HG03159 (cell line): ENCODE results near the gene BRD7.

Experiments used
- ATAC-seq: cut with Tn5 transposase; IDR thresholded peaks from one replicate; pipeline ENCODE4 v1.9.1; 2021; ENCODE audit warnings: mild to moderate bottlenecking, moderate library complexity; ENCODE audit not compliant: unreplicated experiment

BRD7 gene

DNA sequence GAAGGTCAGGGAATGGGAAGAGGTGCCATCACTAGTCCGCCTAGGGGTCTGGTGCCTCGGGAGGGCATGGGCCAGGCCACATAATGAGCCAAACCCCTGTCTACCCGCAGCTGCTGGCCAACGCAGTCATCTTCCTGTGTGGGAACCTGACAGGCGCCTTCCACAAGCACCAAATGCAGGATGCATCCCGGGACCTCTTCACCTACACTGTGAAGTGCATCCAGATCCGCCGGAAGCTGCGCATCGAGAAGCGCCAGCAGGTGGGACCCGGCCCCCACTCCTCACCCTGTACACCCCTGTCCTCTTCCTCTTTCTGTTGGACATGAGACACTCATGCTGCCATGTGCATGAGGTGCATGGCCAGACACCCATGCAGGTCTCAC lies 76.2 kb downstream of the BRD7 start:
- no peak for ATAC-seq

DNA sequence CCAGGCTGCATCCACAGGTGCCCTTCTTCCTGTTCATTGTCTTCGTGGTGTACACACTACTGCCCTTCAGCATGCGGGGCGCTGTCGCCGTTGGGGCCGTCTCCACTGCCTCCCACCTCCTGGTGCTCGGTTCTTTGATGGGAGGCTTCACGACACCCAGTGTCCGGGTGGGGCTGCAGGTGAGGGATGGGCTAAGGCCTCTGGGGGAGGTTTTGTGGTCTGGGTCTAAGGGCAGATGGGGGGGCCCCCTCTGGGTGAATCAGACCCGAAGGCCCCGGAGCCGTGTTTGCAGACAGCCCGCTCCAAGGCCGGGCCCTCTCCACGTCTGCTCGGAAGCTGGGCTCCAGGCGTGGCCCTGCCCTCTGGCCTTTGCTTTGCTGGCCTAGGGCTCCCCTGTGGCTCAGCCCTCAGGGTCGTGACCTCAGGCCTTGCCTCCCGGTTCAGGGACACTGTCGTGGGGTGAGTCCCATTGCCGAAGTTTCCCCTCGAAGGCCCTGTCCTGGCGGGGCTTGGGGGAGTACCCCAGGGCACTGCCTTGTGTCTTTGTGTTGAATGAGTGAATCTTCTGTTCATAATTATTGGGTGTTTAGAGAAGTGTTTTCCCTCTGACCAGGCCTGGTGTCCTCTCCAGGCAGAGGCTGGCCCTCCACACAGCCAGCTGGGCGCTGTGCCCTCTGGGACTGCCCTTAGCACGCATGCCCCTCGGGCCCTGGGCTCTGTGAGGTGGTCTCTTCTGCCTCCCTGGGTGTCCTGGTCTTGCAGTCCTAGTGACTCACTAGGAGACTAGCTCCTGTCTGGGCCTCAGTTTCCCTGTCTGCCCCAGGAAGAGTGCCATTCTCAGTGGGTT lies 76.8 kb downstream of the BRD7 start:
- ATAC-seq, result no peak

DNA sequence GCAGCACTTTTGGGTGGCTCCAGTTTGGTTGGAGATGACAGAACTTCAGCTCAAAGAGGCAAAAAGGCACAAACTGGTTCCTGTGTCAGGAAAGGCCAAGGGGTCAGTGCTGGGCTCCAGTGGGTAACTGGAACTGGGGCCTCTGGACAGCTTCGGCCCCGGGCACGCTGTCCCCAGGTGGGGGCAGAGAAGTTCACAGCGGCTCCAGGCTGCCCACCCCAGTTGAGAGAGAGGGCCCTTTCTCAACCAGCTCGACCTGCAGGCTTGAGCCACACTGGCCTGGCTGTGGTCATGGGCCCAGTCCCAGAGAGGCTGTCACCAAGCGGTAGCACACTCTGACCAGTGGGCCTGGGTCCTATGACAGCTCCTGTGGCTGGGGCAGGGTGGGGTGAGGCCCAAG lies 77.9 kb downstream of the BRD7 start:
- no peak for ATAC-seq

DNA sequence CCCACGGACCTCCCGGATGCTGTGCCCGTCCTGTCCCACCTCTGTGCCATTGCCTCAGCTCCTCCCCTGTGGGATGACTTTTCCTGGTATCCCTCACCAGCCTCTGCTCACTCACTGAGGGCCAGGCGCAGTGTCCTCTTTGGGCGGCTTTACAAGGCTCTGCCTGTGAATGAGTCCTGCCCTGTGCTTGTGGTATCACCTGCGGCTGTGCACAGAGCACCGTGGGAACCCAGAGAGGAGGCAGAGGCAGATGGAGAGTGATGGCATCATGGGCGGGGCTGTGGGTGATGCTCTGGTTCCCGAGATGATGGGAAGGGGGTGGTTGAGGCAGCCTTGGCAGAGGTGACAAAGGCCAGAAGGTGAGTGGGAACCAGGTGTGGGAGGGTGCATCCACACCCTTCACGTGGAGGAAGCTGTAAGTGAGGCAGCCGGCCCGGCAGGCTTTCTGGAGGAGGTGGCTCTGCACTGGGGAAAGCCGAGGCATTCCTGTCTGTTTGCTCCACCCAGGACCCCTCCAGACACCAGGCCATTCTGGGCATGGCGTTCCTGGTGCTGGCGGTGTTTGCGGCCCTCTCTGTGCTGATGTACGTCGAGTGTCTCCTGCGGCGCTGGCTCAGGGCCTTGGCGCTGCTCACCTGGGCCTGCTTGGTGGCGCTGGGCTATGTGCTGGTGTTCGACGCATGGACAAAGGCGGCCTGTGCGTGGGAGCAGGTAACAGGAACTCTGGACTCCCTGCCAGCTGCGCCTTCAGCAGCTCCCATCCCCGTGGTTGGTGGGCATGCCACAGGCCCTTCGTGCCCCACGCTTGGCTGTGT lies 78.6 kb downstream of the BRD7 start:
- ATAC-seq, result no peak

DNA sequence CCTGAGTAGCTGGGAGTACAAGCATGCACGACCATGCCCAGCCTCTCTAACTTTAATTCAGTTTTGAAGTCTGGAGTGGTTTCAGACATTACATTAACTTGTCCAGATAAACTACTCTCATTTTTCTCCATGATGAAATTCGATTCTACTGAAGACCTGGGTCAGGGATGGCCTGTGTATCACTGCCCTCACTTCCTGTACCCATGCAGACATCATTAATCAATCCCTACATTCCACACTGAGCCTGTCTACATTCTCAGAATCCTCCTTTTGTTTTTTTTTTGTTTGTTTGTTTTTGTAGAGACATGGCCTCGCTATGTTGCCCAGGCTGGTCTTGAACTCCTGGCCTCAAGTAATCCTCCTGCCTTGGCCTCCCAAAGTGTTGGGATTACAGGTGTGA lies 79.9 kb downstream of the BRD7 start:
- ATAC-seq, result no peak

DNA sequence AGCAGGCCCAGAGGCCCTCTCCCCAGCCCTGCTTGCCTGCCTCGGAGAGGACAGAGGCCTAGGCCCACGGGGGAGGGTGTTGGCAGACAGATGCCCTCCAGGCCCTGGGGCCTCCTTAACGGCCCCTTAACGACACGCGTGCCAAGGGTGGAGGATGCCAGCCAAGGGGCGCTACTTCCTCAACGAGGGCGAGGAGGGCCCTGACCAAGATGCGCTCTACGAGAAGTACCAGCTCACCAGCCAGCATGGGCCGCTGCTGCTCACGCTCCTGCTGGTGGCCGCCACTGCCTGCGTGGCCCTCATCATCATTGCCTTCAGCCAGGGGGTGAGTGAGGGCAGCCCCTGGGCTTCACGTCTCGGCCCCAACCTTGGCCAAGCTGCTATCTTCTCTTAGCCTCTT lies 80.8 kb downstream of the BRD7 start:
- ATAC-seq, result no peak

DNA sequence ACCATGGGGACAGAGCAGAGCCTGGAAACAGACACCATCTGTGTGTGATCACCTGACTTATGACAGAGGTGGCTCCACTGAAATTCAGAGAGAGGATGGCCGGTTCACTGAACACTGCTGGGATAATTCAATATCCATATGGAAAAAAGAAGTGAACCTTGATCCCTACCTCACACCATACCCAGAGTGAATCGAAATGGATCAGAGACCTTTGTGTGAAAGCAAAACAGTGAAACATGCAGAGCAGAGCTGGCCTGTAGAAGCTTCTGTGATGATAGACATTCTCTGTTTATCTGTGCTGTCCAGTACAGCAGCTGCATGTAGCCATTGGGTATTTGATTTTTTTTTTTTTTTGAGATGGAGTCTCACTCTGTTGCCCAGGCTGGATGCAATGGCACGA lies 82.1 kb downstream of the BRD7 start:
- no peak for ATAC-seq

DNA sequence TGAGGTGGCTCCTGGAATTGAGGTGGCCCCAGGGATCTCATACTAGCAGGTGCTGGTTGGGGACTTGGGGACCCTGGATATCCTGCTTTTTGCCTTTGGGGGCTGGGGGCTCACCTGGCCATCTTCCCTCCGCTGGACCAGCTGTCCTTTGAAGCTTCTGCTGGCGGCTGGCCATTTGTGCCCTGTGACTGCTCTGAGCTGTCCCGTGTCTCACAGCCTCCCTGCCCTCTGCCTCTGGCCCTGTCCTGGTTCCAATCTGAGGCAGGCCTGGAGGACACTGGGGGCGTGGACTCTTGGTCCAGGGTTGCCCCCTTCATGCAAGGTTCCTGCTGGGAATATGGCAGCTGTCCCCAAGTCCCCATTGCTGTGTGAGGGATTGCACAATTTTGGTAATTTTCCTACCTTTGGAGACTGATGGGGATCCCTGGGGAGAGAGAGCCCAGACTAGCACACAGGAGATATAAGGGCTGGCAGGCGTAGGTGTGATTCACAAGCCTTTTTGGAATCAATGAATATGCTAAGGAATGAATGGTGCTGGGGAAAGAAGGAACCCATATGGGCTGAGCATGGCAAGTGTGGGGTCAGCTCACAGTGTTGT lies 83.3 kb downstream of the BRD7 start:
- no peak for ATAC-seq

DNA sequence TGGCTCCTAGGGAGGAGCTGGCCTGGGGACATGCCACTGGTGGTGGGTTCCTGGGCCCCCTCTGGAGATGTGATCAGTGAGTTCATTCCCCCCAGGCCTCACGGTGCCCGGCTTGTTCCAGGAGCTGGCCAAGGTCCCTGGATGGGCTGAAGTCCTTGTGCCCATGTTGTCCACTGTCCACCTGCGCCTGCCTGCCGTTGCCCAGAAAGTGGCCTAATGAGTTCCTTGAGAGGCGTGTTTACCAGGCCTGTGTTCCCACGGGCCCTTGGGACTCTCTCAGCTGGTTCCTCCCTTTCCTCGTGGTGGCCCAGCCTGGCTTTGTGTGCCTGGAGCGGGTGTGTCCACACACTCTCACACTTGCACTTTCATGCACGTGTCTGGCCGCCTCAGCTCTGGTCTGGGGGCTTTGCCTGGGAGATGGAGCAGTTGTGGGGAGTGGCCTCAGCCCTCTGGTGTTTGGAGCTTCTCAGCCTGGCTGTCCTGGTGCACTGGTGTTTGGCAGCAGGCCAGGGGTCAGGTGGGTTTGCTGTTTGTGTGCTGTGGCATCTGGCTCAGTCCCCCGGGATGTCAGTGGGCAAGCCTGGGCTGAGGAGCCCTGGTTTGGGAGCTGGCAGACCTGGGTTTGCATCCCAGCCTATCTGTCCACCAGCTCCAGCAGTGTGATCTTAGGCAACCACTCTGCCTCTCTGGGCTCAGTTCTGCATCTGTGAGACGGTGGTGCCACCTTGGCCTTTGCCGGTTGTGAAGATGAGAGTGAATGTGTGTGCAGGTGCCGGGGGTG lies 84.5 kb downstream of the BRD7 start:
- no peak for ATAC-seq

DNA sequence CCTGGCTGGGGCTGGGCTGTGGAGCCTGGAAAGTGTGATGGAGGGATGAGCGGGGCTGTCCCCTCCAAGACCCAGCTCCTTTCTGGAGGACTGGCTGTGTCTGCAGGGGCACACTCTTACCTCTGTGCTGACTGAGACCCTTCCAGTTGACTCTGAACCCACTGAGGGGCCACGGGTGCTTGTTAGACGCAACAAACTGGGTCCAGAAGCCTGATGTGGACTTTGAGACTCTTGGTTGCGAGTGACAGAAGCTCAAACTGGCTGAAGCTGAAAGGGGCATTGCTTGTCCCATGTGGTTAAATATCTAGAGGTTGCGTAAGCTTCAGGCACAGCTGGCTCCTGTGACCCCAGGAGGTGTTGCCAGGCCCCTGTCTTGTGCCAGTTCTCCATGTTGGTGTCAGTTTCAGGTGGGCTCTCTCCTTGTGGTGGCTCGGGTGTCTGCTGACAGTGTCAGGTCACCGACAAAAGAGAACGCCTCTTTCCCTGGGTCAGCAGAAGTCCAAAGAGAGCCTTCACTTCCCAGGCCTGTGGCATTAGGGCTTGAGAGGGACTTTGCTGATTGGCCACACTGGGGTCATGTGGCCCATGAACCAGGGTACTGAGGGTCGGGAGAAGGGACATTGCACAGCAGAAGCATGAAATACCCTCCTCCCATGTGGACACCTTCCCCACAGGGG lies 85.7 kb downstream of the BRD7 start:
- no peak for ATAC-seq

DNA sequence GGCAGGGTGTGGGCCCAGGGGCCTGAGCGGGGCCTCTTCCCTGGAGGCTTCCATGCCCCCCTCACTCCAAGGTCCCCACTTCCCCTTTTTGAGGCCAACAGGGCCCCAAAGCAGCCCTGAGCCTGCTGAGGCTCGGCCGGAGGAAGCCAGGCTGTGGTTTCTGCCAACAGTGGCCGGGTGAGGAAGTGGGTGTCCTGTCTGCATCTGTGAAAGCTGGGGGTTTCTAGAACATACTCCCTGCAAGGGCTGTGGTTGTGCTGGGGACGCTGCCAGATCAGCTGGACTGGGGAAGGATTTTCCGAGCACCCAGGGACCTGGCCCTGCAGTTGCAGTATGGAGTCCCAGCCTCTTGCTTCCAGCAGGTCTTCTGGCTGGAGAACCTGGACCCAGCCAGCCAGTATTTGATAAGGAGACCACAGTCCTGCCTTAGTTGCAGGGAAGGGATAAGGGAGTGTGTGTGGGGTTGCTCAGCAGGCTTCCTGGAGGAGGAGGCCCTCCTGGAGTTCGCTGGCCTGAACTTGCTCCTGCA lies 86.7 kb downstream of the BRD7 start:
- ATAC-seq, result peak; percentile 80

DNA sequence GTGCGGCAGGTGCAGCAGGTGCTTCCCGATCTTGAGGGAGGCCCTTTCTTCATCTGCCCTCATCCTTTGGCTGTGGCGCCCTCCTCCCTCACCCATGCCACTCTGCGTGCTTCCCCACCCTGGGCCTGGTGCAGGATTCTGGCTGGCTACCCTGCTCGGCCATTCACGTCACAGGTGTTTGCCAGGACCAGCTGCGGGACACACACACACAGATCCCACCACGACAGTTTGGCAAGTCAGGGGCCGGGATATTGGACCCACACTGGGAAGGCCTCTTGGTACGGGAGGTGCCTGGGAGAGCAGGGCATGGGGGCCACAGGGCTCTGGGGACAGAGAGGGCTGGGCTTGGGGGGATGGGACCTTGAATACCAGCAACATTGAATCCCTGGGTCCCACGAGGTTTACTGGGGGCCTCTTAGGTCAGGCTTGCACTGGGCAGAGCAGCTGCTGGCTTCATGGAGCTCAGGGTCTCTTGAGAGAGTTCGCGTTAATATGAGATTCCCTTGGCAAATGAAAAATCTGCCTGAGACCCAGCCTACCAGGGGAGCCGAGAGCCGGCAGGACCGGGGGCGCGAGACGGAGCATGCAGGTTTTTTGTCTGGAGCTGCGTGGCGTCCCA lies 87.3 kb downstream of the BRD7 start:
- no peak for ATAC-seq

DNA sequence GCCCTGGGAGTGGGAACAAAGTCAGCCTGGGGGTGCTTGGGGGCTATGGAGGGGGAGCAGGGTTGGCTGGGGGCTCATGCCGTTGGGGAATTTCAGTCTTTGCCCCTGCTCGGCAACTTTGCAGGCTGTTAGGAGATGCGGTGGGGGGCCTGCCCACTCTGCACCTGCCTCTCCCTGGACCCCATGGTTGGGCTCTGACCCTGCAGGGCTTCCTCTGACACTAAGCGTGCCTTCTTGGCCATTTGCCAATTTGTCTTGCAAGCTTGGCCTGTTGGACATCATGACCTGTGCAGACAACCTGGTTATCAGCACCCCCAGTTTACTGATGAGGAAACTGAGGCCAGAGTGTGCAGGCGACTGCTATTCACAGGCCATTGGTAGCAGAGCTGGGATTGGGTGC lies 87.9 kb downstream of the BRD7 start:
- ATAC-seq, result no peak

DNA sequence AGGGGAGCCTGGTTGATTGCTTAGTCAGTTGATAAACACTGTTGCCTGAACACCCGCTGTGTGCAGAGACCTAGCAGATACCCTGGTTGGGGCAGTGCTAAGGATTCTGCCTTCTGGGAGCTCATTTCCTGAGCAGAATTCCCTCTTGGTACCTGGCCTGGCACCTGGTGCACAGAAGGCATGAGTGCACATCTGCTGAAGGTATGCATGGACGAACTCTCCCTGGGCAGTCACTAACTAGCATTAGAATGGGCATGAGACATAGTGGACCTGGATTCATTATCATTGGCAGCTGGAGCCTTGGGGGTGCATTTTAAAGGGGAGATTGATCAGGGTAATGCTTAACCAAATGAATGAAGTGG lies 89.3 kb downstream of the BRD7 start:
- ATAC-seq, result no peak

DNA sequence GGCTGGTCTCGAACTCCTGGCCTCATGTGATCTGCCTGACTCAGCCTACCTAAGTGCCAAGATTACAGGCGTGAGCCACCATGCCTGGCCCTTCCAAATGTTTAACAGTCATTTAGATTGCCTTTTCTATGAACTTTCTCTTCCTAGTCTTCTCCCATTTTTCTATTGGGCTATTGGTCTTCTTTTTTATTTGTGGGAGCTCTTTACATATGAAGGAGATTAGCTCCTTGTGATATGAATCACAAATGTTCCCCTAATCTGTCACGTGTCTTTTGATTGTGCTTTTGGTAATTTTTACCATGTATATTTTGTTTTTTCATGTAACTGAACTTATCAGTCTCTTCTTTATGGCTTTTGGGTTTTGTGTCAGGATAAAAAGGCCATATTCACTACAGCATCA lies 90.5 kb downstream of the BRD7 start:
- no peak for ATAC-seq

DNA sequence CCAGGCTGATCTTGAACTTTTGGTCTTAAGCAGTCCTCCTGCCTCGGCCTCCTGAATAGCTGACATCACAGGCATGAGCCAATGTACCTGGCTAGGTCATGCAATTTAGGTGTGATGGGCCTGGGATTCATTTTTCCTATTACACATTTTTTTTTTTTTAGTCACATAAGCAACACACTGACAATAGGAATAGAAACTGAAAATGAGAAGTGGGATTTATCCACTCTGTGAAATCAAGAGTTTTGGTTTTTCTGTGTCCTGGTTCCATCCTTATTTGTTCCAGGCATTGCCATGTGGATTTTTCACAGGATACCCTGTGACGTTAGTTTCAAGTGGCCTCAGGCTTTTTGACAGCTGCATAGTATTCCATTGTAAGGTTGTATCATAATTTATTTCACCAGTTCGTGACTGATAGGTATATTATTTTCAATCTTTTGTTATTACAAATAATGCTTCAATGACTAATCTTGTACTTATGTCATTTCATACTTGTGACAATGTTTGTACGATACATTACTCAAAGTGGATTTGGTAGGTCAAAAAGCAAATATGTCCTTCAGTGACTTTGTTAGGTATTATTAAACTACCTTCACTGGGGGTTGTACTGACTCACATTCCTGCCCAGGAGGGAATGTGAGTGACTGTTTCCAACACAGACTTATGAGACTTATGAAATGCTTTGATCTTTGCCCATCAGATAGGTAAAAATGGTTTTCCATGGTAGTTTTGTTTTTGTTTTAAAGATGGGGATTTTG lies 91.8 kb downstream of the BRD7 start:
- no peak for ATAC-seq

DNA sequence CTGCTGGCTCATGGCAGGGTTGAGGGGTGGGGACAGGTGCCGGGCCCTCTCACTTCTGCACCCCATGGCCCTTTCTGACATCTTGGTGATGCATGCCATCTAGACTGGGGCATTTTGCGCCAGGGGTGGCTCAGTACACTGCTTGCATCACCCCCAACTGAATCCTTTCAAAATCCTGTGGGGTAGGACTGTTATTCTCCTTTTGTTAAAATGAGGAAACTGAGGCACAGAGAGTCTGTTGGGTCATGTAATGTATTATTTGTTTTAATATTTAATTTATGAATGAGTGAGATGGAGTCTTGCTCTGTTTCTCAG lies 92.5 kb downstream of the BRD7 start:
- no peak for ATAC-seq

DNA sequence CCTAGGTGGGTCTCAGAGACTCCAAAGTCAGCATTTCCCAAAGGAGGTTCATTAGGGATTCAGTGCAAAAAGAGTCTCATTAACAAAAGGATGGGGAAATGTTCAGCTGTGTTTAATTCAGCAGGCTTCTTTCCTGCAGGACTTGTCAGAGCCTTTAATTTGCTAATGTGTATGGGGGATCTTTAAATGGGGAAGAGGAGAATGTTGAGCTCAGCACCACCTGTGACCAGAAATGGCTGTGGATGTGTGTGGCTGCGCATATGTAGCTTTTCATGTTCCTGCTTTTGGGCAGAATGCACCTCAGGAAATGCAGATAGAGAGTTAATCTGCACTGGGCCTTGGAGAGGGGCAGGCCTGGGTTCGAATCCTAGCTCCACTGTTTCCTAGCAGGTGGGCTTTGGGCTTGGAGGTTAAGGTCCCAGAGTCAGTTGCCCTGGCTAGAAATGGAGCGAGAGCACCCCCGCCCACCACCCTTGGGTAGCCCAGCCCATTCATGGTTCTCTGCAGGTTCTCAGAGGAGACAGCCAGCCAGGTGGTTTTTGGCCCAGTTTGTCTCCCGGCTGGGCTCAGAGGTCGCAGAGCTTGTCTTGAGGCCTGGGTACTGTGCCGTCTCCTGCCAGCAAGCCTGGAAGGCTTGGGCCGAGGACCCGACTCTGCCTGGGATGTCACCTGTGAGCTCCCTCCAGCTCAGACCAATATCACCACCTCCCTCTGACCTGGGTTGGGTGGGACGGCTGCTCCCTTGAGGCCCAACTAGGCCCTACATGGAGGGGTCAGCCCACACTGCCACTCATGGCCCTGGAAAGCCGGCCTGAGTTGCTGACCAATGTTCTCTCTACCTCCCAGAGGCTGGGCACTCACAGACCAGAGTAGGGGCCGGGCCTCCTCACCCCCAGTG lies 93.1 kb downstream of the BRD7 start:
- no peak for ATAC-seq

DNA sequence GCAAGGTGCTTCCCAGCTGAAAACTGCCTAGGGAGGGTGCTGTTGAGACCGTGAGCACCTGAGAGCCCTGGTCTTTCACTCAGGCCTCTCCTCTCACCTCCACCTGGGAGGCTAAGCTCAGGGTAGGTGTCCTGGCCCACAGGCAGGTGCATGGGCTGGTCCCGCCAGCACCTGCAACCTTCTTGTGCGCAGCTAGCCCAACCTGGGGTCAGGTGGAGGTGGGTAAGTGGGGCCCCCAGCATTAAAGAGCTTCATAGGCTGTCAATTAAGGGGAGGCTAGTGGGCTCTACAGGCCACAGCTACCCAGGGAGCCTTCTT lies 93.7 kb downstream of the BRD7 start:
- ATAC-seq, result no peak
